Measurements from ENCODE around the gene COMTD1.

Gene COMTD1

GRCh38 chr10:75276069-75276872 is 40.5 kb upstream of the COMTD1 start:
- CTCF ChIA-PET = no interaction called here
- POLR2A ChIA-PET = no interaction called here
- DNase-seq (ENCODE audit: extremely low spot score) = no peak
- no peak for TF ChIP-seq CTCF (IDR thresholded peaks at IDR 0.05; ENCODE audit: control extremely low read depth, extremely low read depth, low read depth, missing control alignments)

GRCh38 chr10:75272896-75273295 is 37.1 kb upstream of the COMTD1 start:
- ChIA-PET POLR2A (no interaction called here), CTCF (no interaction called here)
- DNase-seq (ENCODE audit: extremely low spot score) = no peak
- no peak for TF ChIP-seq CTCF (IDR thresholded peaks at IDR 0.05; ENCODE audit: control extremely low read depth, extremely low read depth, low read depth, missing control alignments)

GRCh38 chr10:75272094-75272493 is 36.3 kb upstream of the COMTD1 start:
- TF ChIP-seq CTCF (IDR thresholded peaks at IDR 0.05; ENCODE audit: control extremely low read depth, extremely low read depth, low read depth, missing control alignments) = no peak
- ChIA-PET POLR2A (no interaction called here), CTCF (no interaction called here)
- no peak for DNase-seq (ENCODE audit: extremely low spot score)

- no peak for DNase-seq (ENCODE audit: extremely low spot score)
- ChIA-PET POLR2A (no interaction called here), CTCF (no interaction called here)
- no peak for TF ChIP-seq CTCF (IDR thresholded peaks at IDR 0.05; ENCODE audit: control extremely low read depth, extremely low read depth, low read depth, missing control alignments)
Observed at GRCh38 chr10:75269605-75270004, 33.8 kb upstream of the COMTD1 start.

- POLR2A ChIA-PET = no interaction called here
- TF ChIP-seq CTCF (IDR thresholded peaks at IDR 0.05; ENCODE audit: control extremely low read depth, extremely low read depth, low read depth, missing control alignments) = no peak
- CTCF ChIA-PET = no interaction called here
- DNase-seq (ENCODE audit: extremely low spot score) = no peak
Observed at GRCh38 chr10:75266945-75267344, 31.2 kb upstream of the COMTD1 start.

- DNase-seq (ENCODE audit: extremely low spot score) = no peak
- ChIA-PET CTCF (interaction anchor here (0.9 kb wide), 1 partner anchor 9 kb away, joined by 3 read pairs; no protein-coding TSS in a partner anchor), POLR2A (no interaction called here)
- no peak for TF ChIP-seq CTCF (IDR thresholded peaks at IDR 0.05; ENCODE audit: control extremely low read depth, extremely low read depth, low read depth, missing control alignments)
Observed at GRCh38 chr10:75265856-75266255, 30.1 kb upstream of the COMTD1 start.

Data from GM10248 (cell line).